Bone marrow (tissue), 2 donors: ENCODE measurements around the gene KRT82.
"Not testable (repeated sequence)": the region's sequence is repeated elsewhere in the genome, so short reads cannot be mapped to it uniquely, and the experiment has no call there.

Experiments used
- DNase-seq, 2 donors: peaks; one replicate each; lab custom pipeline; 2025; lab: John Stamatoyannopoulos, UW

Gene KRT82

DNA sequence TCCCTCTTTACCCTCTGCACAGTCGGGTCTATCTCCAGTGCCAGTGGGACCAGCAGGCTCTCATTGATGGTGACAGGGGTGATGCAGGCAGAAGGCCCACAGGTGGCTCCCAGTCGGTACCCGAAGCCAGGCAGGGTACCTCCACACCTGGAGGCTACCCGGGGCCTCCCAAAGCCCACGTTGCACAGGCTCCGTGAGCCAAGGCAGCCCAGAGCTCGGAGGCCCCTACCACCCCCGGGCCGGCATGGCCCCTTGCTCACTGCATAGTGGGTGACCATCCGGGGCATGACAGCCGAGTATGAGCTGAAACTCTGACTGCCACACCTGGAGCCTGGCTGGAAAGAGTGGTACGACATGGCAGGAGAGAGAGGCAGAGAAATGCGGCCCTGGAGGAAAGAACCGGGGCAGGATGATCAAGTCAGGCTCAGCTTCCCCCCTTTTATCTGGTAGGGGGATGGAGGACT is at the start of gene KRT82:
Gene KRT82, minus strand, starts transcription at position 414 of the 464 bp plus-strand sequence. Its CDS starts 58 bp downstream, at position 356.
- DNase-seq: no peak

DNA sequence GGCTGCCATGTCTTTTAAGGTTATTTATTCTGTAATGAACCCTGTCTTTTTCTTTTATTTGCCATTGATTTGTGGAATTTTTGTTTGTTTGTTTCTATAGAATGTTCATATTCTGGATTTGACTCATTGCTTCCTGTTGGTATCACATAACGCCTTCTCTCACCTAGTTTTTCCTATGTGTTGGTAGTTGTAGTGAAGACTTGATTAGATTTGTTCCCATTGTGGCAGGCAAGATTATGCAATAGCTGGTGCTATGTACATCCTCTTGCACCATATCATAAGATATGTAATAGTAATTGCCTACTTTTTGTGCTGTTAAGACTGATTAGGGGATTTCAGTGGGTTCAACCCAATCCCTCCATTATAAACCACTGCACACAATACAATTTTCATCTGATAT is 49.7 kb upstream of the KRT82 start:
- DNase-seq: no peak

DNA sequence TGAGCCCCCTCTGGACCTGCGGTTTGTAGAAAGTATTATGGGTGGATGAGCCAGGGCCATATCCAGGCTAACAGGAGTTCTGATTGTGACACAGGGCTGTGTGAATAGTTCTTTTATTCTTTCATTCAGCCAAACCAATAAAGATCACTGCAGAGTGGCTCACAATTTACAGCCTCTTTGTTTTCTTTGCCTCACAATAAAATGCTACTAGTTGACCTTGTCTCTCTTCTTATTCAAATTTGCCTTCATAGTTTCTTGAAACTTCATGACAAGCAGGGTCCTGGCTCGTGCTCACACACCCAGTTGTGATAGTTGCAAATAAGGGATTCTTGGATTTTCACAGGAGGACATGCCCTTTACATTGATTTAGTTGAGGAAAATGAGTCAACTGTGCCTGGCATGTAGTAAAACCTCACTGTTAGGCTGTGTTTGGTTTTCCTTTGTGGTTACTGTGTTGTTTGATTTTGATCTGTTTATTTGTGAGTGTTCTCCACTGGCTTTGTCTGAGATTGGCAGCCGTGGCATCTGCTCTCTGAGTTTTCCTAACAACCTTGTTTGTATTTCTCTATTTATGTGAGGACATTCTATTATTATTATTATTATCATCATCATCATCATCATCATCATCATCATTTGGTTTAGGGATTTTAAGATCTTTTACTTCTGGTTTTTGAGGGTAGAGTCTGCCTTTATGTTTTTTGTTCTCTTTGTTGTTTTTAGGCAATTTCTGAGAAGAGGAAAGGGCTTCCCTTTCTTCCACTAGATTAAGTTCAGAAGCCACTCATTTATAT is 48.5 kb upstream of the KRT82 start:
- DNase-seq: no peak

DNA sequence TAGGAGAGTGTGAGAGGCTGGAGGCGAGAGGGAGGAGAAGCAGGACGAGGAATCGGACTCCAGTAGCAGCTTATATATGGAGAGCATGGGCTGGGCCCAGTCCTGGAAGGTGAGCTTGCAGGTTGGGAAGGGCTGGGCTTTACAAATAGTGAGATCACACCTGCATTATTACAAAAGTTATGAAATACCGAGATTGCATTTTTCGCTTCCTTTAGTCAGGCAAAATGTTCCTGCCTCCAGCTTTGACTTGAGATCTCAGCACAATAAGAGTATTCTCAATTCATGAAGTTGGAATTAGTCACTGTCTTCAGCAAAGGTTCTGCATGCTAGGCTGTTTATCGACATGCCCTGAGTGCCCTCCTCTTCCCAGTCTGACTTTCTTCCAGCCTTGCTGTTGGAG is 46.0 kb upstream of the KRT82 start, which contains the start of gene KRT6B:
Gene KRT6B, minus strand, starts transcription at position 46 of the 400 bp plus-strand sequence. CDS start 68 bp downstream, outside the sequence.
- DNase-seq: no peak

GRCh38 chr12:52448228-52448627 is 42.1 kb upstream of the KRT82 start:
- DNase-seq: no peak

DNA sequence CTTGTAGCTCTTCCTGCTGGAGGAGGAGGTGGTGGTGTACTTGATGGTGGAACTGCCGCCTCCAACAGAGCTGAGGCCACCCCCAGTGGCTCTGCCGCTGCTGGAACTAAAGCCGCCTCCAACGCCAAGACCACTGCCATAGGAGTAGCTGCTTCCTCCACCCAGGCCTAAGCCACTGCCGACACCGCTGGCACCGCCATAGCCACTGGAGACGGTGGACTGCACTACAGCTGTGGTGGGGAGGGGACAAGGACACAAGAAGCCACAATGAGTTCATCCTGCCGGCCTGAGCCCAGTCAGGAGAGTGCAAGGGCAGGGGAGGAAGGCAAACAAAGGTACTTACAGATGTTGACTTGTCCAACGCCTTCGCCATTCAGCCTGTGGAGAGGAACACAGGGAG is 41.1 kb upstream of the KRT82 start:
- not testable (repeated sequence) for DNase-seq

GRCh38 chr12:52446367-52447045 is 40.4 kb upstream of the KRT82 start:
- DNase-seq: no peak

GRCh38 chr12:52445876-52446275 is 39.7 kb upstream of the KRT82 start:
- no peak for DNase-seq

DNA sequence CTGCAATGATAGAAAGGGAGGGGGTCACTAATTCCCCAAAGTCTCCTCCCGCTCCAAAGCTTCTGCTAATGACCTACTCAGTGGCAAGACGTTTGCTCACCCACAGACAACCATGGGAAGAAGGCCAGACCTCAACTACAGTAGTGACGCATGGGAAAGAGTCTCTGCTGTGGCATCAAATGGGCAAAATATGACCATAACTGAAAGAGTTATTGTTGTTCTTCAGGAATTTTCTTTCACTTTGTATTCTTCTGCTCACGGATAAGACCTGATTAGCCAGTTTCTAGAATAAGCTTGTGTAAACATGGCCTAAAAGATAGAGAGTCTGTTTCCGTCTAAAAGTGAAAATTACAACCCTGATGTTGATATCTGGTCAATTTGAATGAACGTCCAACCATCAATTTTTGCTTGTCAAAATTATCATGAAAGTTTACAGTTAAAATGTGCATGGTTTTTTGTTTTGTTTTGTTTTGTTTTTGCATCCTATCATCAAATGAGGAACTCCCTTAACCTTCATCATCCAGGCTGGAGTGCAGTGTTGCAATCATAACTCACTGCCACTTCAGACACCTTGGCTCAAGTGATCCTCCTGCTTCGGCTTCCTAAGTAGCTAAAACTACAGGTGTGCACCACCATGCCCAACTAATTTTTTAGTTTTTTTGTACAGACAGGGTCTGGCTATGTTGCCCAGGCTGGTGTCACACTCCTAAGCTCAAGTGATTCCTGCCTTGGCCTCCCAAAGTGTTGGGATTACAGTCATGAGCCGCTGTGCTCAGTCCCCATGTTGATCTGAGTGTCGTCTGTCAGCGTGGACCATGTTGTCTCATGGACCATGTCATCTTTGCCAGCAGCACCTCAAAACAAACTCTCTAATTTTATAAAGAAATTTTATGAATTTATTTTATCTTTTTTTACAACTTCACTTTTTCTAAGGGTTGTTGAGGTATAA is 38.8 kb upstream of the KRT82 start:
- DNase-seq: no peak

DNA sequence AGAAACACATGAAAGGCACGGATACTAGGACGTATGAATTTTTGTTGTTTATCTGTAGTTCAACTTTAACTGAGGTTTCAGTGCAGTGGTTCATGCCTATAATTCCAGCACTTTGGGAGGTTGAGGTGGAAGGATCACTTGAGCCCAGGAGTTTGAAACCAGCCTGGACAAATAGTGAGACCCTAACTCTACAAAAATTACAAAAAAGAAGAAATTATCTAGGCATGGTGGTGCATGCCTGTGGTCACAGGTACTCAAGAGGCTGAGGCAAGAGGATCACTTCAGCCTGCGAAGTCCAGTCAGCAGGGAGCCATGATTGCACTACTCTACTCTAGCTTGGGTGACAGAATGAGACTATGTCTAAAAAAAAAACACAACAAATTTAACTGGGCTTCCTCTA is 37.8 kb upstream of the KRT82 start:
- no peak for DNase-seq

DNA sequence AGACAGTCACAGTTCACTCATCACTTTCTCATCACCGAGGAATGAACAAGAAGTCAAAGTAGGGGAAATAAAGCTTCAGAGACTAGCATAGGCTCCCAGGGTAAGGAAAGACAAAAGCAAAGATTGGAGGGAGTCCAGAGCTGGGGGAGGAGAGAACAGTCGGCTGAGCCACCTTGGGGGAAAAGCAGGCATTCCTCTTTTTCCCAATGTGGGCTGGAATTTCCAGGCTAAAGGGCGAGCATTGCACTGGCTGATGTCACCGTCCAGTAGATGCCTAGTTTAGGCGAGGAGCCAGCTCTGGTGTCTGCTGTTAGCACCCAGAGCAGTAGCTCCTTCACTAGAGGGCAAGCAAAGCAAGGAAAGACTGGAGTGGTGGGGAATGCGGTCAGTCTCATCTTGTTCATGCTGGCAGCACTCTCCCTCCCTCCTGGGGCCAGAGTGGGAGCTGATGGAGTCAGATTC is 36.5 kb upstream of the KRT82 start:
- no peak for DNase-seq

- no peak for DNase-seq
Measured at GRCh38 chr12:52441320-52441911, 35.3 kb upstream of the KRT82 start.

- DNase-seq: no peak
Measured at GRCh38 chr12:52440821-52441319, 34.7 kb upstream of the KRT82 start.

DNA sequence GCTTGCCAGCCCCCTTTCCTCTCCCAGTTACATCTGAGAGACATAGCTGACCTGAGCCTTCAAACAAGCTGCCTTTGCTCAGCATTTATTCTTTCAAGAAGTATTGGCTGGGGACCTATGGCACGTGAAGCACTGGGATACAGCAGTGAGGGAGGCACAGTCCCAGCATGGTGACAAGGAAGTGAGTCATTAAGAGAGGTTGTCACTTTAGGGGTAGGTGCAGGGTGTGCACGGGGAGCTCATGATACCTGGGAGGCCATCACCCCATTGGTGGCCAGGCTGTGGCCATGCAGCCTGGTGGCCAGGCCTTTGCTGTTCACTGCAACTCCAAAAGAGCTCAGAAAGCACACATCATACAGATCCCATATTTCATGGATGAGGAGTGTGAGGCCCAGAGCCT is 33.7 kb upstream of the KRT82 start:
- no peak for DNase-seq

DNA sequence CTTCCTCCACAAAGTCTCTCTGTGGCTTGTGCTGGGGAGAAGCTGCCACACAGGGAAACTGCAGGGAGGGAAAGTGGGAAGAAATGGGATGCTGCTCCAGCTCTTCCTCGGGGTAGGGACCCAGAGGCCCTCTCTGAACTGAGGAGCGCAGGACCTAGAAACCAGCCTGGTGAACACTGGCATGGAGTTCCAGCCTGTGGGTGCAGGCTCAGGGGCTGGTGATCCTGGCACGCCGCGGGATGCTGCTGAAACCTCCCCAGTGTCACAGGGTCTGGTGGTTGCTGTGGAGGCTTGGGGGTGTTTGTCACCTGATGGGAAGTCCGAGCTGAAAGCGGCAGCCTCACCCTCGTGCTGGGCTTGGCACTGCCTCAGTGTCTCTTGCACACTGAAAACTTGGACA is 33.3 kb upstream of the KRT82 start:
- no peak for DNase-seq

GRCh38 chr12:52438305-52439301 is 32.5 kb upstream of the KRT82 start:
- DNase-seq: no peak

DNA sequence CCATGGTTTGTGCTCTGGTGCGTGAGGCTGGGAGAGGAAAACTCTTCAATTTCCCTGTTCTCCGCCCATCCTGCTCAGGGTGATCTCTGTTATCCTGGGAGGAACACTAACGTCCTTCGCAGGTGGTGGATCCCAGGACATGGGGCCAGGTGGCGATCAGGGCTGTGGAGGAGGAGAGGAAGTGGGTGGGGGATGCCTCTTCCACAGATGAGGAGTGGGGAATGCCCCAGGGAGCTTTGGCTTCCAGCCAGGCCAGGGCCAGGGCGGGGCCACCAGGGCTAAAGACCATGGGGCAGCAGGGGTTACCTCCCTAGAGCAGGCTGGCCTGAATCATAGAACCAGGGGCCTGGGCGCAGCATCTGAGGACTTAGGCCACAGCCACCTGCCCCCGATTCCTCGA is 31.4 kb upstream of the KRT82 start:
- DNase-seq: no peak

GRCh38 chr12:52436828-52437474 is 30.8 kb upstream of the KRT82 start:
- DNase-seq: no peak

DNA sequence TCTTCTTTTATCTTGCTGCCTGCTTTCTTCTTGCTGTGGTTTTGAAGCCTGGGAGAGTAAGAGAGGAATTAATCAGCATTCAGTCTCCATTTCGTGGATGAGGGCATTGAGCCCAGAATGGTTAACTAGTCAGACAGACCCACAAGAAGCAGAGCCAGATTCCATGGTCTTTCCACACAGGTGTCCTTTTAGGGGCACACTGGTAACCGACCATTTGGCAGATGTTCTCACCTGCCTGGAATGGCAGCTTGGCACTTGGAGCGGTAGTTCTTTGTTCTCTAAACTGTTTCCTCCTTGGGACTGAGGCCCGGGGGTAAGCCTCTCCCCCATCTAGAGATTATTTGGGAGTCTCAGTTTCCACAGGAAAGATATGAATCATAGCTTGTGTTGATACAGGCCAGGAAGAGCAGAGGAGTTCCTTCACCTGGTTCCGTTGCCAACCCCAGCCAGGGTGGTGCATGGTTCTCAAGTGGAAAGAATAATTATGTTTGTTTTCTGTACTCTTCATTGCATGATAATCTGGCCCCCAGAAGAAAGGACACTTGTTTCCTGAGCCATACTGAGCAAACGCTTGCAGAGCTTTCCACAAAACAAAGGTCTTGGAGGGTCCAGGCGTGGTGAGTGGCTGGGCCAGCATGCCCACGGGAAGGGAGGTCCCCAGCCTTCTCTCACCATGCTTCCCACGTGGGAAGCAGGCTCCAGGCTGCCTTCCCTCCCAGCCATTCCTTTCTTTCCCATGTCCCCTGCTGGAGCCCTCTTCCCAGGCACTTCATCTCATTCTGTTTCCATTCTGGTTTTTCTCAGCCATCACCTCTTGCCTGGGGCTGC is 30.1 kb upstream of the KRT82 start:
- no peak for DNase-seq
